Osteoblast (primary cell): Measurements from ENCODE around the gene CCDC7. TPM values are rescaled to one million over a fixed set of nuclear protein-coding genes. Genes with fewer than 3 reads are reported as not detected.
"Not testable (repeated sequence)": the region's sequence is repeated elsewhere in the genome, so short reads cannot be mapped to it uniquely, and the experiment has no call there.

Experiments used
- DNase-seq: peaks from one replicate; pipeline ENCODE4 v3.0.0; 2011; ENCODE audit warnings: low spot score, mixed read lengths; ENCODE audit not compliant: insufficient read length; ENCODE audit errors: missing footprints
- H2AFZ ChIP-seq: 2 replicates; pipeline ENCODE4 v1.6.0; 2011; ENCODE audit warnings: mild to moderate bottlenecking, low read length
- H3K27ac ChIP-seq: 2 replicates; pipeline ENCODE4 v1.5.1; 2011; ENCODE audit warnings: mild to moderate bottlenecking, low read depth, low read length, moderate library complexity
- H3K27me3 ChIP-seq: 2 replicates; pipeline ENCODE4 v1.6.0; 2012; ENCODE audit warnings: mild to moderate bottlenecking, control low read depth, inconsistent platforms, low read length, moderate library complexity; ENCODE audit not compliant: insufficient read depth
- H3K36me3 ChIP-seq: 2 replicates; pipeline ENCODE4 v1.5.1; 2011; ENCODE audit warnings: mild to moderate bottlenecking, low read length, control low read depth, moderate library complexity; ENCODE audit not compliant: insufficient read depth
- H3K4me1 ChIP-seq: 2 replicates; pipeline ENCODE4 v1.5.1; 2011; ENCODE audit warnings: mild to moderate bottlenecking, low read length, control low read depth, moderate library complexity; ENCODE audit not compliant: insufficient read depth
- H3K4me2 ChIP-seq: 2 replicates; pipeline ENCODE4 v1.6.0; 2011; ENCODE audit warnings: mild to moderate bottlenecking, low read length; ENCODE audit not compliant: insufficient read depth
- H3K4me3 ChIP-seq: fragments of 200-600 bp; sonication (generic); 3 replicates; pipeline ENCODE4 v1.5.1; 2012; ENCODE audit warnings: mild to moderate bottlenecking, low read length, inconsistent platforms; ENCODE audit not compliant: insufficient read depth
- H3K79me2 ChIP-seq: 2 replicates; pipeline ENCODE4 v1.6.0; 2012; ENCODE audit warnings: mild to moderate bottlenecking, low read length, control low read depth, inconsistent platforms; ENCODE audit not compliant: insufficient read depth
- H3K9me3 ChIP-seq: 2 replicates; pipeline ENCODE4 v1.5.1; 2011; ENCODE audit warnings: low read depth, low read length, control low read depth
- H4K20me1 ChIP-seq: 2 replicates; pipeline ENCODE4 v1.6.0; 2012; ENCODE audit warnings: mild to moderate bottlenecking, low read length, control low read depth; ENCODE audit not compliant: insufficient read depth
- total RNA-seq: library from RNA; depleted of rRNA; stranded (reverse); fragments of >200 nt; gene quantifications from 2 replicates; pipeline ENCODE4 v1.2.3, GENCODE V29; 2012
- TF ChIP-seq, protein P1 (sequence below): IDR thresholded peaks from 2 replicates; pipeline ENCODE4 v1.5.1; 2011; ENCODE audit warnings: mild to moderate bottlenecking, low read depth, low read length, moderate library complexity; ENCODE audit errors: extremely low read depth

The CCDC7 gene
- total RNA-seq, 1 donor: 22.4 TPM

- no peaks in the 10 kb centered on the region for H3K36me3 ChIP-seq
- TF ChIP-seq, protein P1, sequence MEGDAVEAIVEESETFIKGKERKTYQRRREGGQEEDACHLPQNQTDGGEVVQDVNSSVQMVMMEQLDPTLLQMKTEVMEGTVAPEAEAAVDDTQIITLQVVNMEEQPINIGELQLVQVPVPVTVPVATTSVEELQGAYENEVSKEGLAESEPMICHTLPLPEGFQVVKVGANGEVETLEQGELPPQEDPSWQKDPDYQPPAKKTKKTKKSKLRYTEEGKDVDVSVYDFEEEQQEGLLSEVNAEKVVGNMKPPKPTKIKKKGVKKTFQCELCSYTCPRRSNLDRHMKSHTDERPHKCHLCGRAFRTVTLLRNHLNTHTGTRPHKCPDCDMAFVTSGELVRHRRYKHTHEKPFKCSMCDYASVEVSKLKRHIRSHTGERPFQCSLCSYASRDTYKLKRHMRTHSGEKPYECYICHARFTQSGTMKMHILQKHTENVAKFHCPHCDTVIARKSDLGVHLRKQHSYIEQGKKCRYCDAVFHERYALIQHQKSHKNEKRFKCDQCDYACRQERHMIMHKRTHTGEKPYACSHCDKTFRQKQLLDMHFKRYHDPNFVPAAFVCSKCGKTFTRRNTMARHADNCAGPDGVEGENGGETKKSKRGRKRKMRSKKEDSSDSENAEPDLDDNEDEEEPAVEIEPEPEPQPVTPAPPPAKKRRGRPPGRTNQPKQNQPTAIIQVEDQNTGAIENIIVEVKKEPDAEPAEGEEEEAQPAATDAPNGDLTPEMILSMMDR: no peak
- DNase-seq: no peak
- no peak overlapping the region for H3K4me3 ChIP-seq
- H3K79me2 ChIP-seq: no peaks in the 10 kb centered on the region
- no peak overlapping the region for H3K27ac ChIP-seq
- no peak overlapping the region for H2AFZ ChIP-seq
- no peaks in the 10 kb centered on the region for H3K4me1 ChIP-seq
- no peaks in the 10 kb centered on the region for H4K20me1 ChIP-seq
- no peaks in the 10 kb centered on the region for H3K9me3 ChIP-seq
- no peak overlapping the region for H3K4me2 ChIP-seq
- H3K27me3 ChIP-seq: no peaks in the 10 kb centered on the region
These were observed 293.0 kb downstream of the CCDC7 start for GRCh38 chr10:32738958-32739357.

DNA sequence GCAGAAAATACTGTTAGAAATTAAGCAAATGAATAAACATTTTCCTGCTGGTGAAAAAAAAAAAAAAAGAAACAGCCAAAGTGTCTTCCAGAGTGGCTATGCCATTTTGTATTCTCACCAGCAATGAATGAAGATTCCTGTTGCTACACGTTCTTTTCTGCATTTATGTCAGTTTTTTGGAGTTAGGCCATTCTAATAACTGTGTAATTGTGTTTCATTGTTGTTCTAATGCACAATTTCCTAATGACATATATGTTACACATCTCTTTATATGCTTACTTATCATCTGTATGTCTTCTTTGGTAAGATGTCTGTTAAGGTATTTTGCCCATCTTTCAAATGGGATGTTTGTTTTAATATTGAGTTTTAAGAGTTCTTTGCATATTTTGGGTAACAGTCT is 298.4 kb downstream of the CCDC7 start:
- TF ChIP-seq, protein P1: no peak
- no peaks in the 10 kb centered on the region for H3K9me3 ChIP-seq
- no peaks in the 10 kb centered on the region for H3K79me2 ChIP-seq
- no peak overlapping the region for H3K4me2 ChIP-seq
- no peaks in the 10 kb centered on the region for H4K20me1 ChIP-seq
- no peak overlapping the region for H3K27ac ChIP-seq
- DNase-seq: no peak
- H2AFZ ChIP-seq: no peak overlapping the region
- no peaks in the 10 kb centered on the region for H3K27me3 ChIP-seq
- H3K4me3 ChIP-seq: no peak overlapping the region
- H3K4me1 ChIP-seq: no peaks in the 10 kb centered on the region
- no peaks in the 10 kb centered on the region for H3K36me3 ChIP-seq

DNA sequence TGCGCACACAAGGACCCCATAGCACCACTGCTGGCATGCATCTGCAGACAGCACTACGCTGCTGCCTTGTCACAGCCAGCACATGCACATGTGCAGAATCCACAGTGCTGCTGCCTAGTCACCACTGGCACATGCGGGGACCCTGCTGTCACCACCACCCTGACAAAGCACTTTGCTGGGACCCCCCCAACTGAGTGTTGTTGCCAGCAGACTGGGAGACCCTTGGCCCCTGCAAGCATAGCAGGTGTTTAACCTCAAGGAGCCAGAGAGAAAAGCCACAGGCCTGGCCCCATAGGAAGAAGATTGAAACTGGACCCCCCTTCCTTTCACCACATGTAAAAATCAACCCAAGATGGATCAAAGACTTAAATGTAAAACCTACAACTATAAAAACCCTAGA is 300.9 kb downstream of the CCDC7 start:
- no peaks in the 10 kb centered on the region for H3K27me3 ChIP-seq
- no peak overlapping the region for H3K4me3 ChIP-seq
- H3K4me2 ChIP-seq: no peak overlapping the region
- no peak overlapping the region for H3K27ac ChIP-seq
- H3K79me2 ChIP-seq: no peaks in the 10 kb centered on the region
- H3K36me3 ChIP-seq: no peaks in the 10 kb centered on the region
- DNase-seq: no peak
- no peak overlapping the region for H2AFZ ChIP-seq
- no peaks in the 10 kb centered on the region for H4K20me1 ChIP-seq
- H3K9me3 ChIP-seq: no peaks in the 10 kb centered on the region
- TF ChIP-seq, protein P1: no peak
- no peaks in the 10 kb centered on the region for H3K4me1 ChIP-seq

DNA sequence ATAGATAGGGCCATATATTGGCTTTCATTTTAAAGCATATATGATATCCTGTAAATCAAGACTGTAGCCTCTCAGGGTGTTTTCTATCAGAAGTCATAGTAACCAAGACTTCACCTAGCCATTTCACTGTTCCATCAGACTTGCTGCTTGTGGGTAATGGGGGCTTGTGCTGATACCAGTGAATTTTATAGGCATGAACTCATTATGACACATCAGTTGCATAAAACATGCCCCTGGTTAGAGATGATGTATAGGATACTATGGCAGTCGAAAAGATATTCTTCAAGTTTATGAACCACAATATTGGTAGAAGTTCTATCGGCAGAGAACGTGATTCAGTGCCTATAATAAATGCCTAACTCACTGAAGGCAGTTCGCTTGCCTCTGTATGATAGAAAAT is 305.6 kb downstream of the CCDC7 start:
- Histone ChIP-seq H3K4me3 (no peak overlapping the region), H3K79me2 (no peaks in the 10 kb centered on the region), H3K36me3 (no peaks in the 10 kb centered on the region), H3K4me2 (no peak overlapping the region), H3K27me3 (no peaks in the 10 kb centered on the region), H2AFZ (no peak overlapping the region), H3K27ac (no peak overlapping the region), H3K4me1 (no peaks in the 10 kb centered on the region), H3K9me3 (no peaks in the 10 kb centered on the region), H4K20me1 (no peaks in the 10 kb centered on the region)
- TF ChIP-seq, protein P1: no peak
- DNase-seq: no peak

- H3K4me3 ChIP-seq, H2AFZ ChIP-seq, H3K4me2 ChIP-seq, H3K27ac ChIP-seq, H4K20me1 ChIP-seq, H3K79me2 ChIP-seq, DNase-seq, H3K36me3 ChIP-seq, H3K9me3 ChIP-seq, H3K27me3 ChIP-seq, H3K4me1 ChIP-seq: not testable (repeated sequence)
These were observed 309.0 kb downstream of the CCDC7 start for GRCh38 chr10:32754900-32755299.
